DOHH2 (cell line): ENCODE data around the gene PLAAT4.
"Not testable (repeated sequence)": the region's sequence is repeated elsewhere in the genome, so short reads cannot be mapped to it uniquely, and the experiment has no call there.

Experiments
- H3F3A ChIP-seq: fragments of 200-600 bp; sonication (generic), shearing (Covaris generic); 2 replicates; pipeline ENCODE4 v1.6.0; 2016; ENCODE audit warnings: antibody characterized with exemption, mild to moderate bottlenecking; ENCODE audit not compliant: control insufficient read depth, insufficient read depth
- H3K27ac ChIP-seq: fragments of 200-600 bp; sonication (generic); 2 replicates; pipeline ENCODE4 v1.5.1; 2014; ENCODE audit warnings: low read depth, mild to moderate bottlenecking, low read length, moderate library complexity
- H3K27me3 ChIP-seq: fragments of 200-600 bp; sonication (generic); 2 replicates; pipeline ENCODE4 v1.6.1; 2014; ENCODE audit warnings: mild to moderate bottlenecking, low read length, mixed read lengths; ENCODE audit not compliant: control insufficient read depth
- H3K36me3 ChIP-seq: fragments of 200-600 bp; sonication (generic); 2 replicates; pipeline ENCODE4 v1.6.1; 2014; ENCODE audit warnings: mild to moderate bottlenecking, low read length, moderate library complexity, mixed read lengths; ENCODE audit not compliant: control insufficient read depth
- H3K4me1 ChIP-seq: fragments of 200-600 bp; sonication (generic); 2 replicates; pipeline ENCODE4 v1.6.1; 2014; ENCODE audit warnings: mild to moderate bottlenecking, low read length, mixed read lengths; ENCODE audit not compliant: control insufficient read depth
- H3K4me2 ChIP-seq: fragments of 200-600 bp; sonication (generic); 2 replicates; pipeline ENCODE4 v1.6.0; 2014; ENCODE audit warnings: mild to moderate bottlenecking, low read length, moderate library complexity
- H3K4me3 ChIP-seq: fragments of 200-600 bp; sonication (generic); 2 replicates; pipeline ENCODE4 v1.5.1; 2014; ENCODE audit warnings: mild to moderate bottlenecking, low read length, mixed read lengths
- H3K79me2 ChIP-seq: fragments of 200-600 bp; sonication (generic); 2 replicates; pipeline ENCODE4 v1.6.1; 2014; ENCODE audit warnings: mild to moderate bottlenecking, low read length, mixed read lengths; ENCODE audit not compliant: control insufficient read depth
- H3K9me2 ChIP-seq: fragments of 200-600 bp; sonication (generic); replicated peaks from 2 replicates; pipeline ENCODE4 v1.6.1; 2014; ENCODE audit warnings: mild to moderate bottlenecking, low read length, mixed read lengths; ENCODE audit not compliant: control insufficient read depth
- H3K9me3 ChIP-seq: fragments of 200-600 bp; sonication (generic); 2 replicates; pipeline ENCODE4 v1.6.1; 2014; ENCODE audit warnings: antibody characterized with exemption, low read length, mixed read lengths; ENCODE audit not compliant: control insufficient read depth, insufficient read depth
- H4K20me1 ChIP-seq: fragments of 200-600 bp; sonication (generic); 2 replicates; pipeline ENCODE4 v1.6.0; 2014; ENCODE audit warnings: low read depth, mild to moderate bottlenecking, antibody characterized with exemption, low read length, moderate library complexity; ENCODE audit not compliant: control insufficient read depth, insufficient read depth
- EZH2phosphoT487 ChIP-seq: fragments of 200-600 bp; sonication (generic); IDR thresholded peaks from 2 replicates; pipeline ENCODE4 v1.6.1; 2017; ENCODE audit warnings: borderline replicate concordance, mild to moderate bottlenecking, antibody characterized with exemption, low read length, moderate library complexity, mixed read lengths
- TF ChIP-seq, protein P1 (sequence below): fragments of 200-600 bp; sonication (generic); IDR thresholded peaks from one replicate; pipeline ENCODE4 v1.5.1; 2014; ENCODE audit warnings: antibody characterized with exemption, mild to moderate bottlenecking, low read depth, low read length; ENCODE audit not compliant: poor library complexity, severe bottlenecking

The PLAAT4 gene

GRCh38 chr11:63573881-63574855 is 37.6 kb downstream of the PLAAT4 start:
- H3K4me3 ChIP-seq: peak overlapping the region; percentile 26
- peaks cover 37% of the 10 kb centered on the region for H3K4me1 ChIP-seq
- H3K79me2 ChIP-seq: no peaks in the 10 kb centered on the region
- H3K27me3 ChIP-seq: no peaks in the 10 kb centered on the region
- H3K36me3 ChIP-seq: no peaks in the 10 kb centered on the region
- no peaks in the 10 kb centered on the region for H3K9me2 ChIP-seq
- H4K20me1 ChIP-seq: no peaks in the 10 kb centered on the region
- no peak overlapping the region for H3K27ac ChIP-seq
- TF ChIP-seq, protein P1, sequence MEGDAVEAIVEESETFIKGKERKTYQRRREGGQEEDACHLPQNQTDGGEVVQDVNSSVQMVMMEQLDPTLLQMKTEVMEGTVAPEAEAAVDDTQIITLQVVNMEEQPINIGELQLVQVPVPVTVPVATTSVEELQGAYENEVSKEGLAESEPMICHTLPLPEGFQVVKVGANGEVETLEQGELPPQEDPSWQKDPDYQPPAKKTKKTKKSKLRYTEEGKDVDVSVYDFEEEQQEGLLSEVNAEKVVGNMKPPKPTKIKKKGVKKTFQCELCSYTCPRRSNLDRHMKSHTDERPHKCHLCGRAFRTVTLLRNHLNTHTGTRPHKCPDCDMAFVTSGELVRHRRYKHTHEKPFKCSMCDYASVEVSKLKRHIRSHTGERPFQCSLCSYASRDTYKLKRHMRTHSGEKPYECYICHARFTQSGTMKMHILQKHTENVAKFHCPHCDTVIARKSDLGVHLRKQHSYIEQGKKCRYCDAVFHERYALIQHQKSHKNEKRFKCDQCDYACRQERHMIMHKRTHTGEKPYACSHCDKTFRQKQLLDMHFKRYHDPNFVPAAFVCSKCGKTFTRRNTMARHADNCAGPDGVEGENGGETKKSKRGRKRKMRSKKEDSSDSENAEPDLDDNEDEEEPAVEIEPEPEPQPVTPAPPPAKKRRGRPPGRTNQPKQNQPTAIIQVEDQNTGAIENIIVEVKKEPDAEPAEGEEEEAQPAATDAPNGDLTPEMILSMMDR: peak; percentile 18
- TF ChIP-seq EZH2phosphoT487: no peak
- H3K4me2 ChIP-seq: peak overlapping the region; percentile 40
- 0 out of 2 replicates have a peak, but pooled peaks cover 2% of the 10 kb centered on the region for H3K9me3 ChIP-seq
- peaks cover 14% of the 10 kb centered on the region for H3F3A ChIP-seq

GRCh38 chr11:63574856-63575602 is 38.4 kb downstream of the PLAAT4 start:
- H3K27ac ChIP-seq: no peak overlapping the region
- H3K36me3 ChIP-seq: no peaks in the 10 kb centered on the region
- H3K4me2 ChIP-seq: peak overlapping the region; percentile 40
- H3K4me3 ChIP-seq: peak overlapping the region; percentile 26
- no peaks in the 10 kb centered on the region for H3K27me3 ChIP-seq
- peaks cover 4% of the 10 kb centered on the region; the same call in 1 of the 2 replicates for H3K9me3 ChIP-seq
- TF ChIP-seq, protein P1: no peak
- no peak for TF ChIP-seq EZH2phosphoT487
- peaks cover 14% of the 10 kb centered on the region for H3F3A ChIP-seq
- H3K4me1 ChIP-seq: peaks cover 35% of the 10 kb centered on the region
- no peaks in the 10 kb centered on the region for H4K20me1 ChIP-seq
- no peaks in the 10 kb centered on the region for H3K79me2 ChIP-seq
- no peaks in the 10 kb centered on the region for H3K9me2 ChIP-seq

DNA sequence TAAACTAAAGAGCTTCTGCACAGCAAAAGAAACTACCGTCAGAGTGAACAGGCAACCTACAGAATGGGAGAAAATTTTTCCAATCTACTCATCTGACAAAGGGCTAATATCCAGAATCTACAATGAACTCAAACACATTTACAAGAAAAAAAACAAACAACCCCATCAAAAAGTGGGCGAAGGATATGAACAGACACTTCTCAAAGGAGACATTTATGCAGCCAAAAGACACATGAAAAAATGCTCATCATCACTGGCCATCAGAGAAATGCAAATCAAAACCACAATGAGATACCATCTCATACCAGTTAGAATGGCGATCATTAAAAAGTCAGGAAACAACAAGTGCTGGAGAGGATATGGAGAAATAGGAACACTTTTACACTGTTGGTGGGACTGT is 42.3 kb downstream of the PLAAT4 start:
- H3K36me3 ChIP-seq, H3K9me2 ChIP-seq, H3K27me3 ChIP-seq, H3K27ac ChIP-seq, H3K4me2 ChIP-seq, H3F3A ChIP-seq, H3K4me3 ChIP-seq, H4K20me1 ChIP-seq, H3K79me2 ChIP-seq: not testable (repeated sequence)
- Histone ChIP-seq H3K4me1 (peaks cover 10% of the 10 kb centered on the region), H3K9me3 (peaks cover 15% of the 10 kb centered on the region; the same call in 1 of the 2 replicates)

- H3F3A ChIP-seq, H4K20me1 ChIP-seq, H3K9me2 ChIP-seq, H3K4me3 ChIP-seq, H3K4me1 ChIP-seq, H3K36me3 ChIP-seq, H3K4me2 ChIP-seq, H3K79me2 ChIP-seq, H3K27me3 ChIP-seq, H3K27ac ChIP-seq: not testable (repeated sequence)
- H3K9me3 ChIP-seq: peaks cover 14% of the 10 kb centered on the region; the same call in 1 of the 2 replicates
These were observed 44.6 kb downstream of the PLAAT4 start for GRCh38 chr11:63581224-63581623.
